ENCODE results near the gene SNCB.

Gene SNCB

GRCh38 chr5:176624938-176625337, 5.4 kb downstream of the SNCB start:
- TF ChIP-seq, protein P1, sequence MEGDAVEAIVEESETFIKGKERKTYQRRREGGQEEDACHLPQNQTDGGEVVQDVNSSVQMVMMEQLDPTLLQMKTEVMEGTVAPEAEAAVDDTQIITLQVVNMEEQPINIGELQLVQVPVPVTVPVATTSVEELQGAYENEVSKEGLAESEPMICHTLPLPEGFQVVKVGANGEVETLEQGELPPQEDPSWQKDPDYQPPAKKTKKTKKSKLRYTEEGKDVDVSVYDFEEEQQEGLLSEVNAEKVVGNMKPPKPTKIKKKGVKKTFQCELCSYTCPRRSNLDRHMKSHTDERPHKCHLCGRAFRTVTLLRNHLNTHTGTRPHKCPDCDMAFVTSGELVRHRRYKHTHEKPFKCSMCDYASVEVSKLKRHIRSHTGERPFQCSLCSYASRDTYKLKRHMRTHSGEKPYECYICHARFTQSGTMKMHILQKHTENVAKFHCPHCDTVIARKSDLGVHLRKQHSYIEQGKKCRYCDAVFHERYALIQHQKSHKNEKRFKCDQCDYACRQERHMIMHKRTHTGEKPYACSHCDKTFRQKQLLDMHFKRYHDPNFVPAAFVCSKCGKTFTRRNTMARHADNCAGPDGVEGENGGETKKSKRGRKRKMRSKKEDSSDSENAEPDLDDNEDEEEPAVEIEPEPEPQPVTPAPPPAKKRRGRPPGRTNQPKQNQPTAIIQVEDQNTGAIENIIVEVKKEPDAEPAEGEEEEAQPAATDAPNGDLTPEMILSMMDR (IDR thresholded peaks at IDR 0.05; ENCODE audit: borderline replicate concordance, insufficient read depth, low read depth, low read length), result no peak

DNA sequence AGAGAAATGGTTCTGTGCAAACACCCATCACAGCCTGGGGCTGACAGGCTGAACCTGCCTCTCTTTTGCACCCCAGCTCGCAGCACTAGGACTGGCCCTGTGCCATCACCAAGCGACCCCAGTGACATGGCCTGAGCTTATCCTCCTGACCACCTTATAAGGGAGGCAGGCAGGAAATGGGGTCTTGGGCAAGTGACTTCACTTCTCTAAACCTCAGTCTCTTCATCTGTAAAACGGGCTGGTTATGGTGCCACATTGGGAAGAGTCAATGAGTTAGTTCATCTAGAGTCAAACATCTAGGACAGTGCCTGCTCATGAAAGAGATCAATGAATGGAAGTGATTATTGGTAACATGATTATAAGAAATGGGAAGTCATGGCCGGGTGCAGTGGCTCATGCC, 6.2 kb downstream of the SNCB start:
- TF ChIP-seq, protein P1 (IDR thresholded peaks at IDR 0.05; ENCODE audit: borderline replicate concordance, insufficient read depth, low read depth, low read length), result no peak
- no peak overlapping the region for H3K4me3 ChIP-seq (ENCODE audit: low read depth, low read length)

More at GRCh38 chr5:176624938-176625337, 5.4 kb downstream of the SNCB start:
- H3K4me3 ChIP-seq (ENCODE audit: low read depth, low read length), result no peak overlapping the region

GRCh38 chr5:176621661-176622079, 8.7 kb downstream of the SNCB start:
- no peak overlapping the region for H3K4me3 ChIP-seq (ENCODE audit: low read depth, low read length)
- TF ChIP-seq, protein P1 (IDR thresholded peaks at IDR 0.05; ENCODE audit: borderline replicate concordance, insufficient read depth, low read depth, low read length), result no peak

GRCh38 chr5:176620333-176620981, 9.9 kb downstream of the SNCB start:
- H3K4me3 ChIP-seq (ENCODE audit: low read depth, low read length), result no peak overlapping the region
- TF ChIP-seq, protein P1 (IDR thresholded peaks at IDR 0.05; ENCODE audit: borderline replicate concordance, insufficient read depth, low read depth, low read length), result no peak

- no peak overlapping the region for H3K4me3 ChIP-seq (ENCODE audit: low read depth, low read length)
- TF ChIP-seq, protein P1 (IDR thresholded peaks at IDR 0.05; ENCODE audit: borderline replicate concordance, insufficient read depth, low read depth, low read length), result no peak
Measured at GRCh38 chr5:176619569-176620332, 10.6 kb downstream of the SNCB start.

- no peak overlapping the region for H3K4me3 ChIP-seq (ENCODE audit: low read depth, low read length)
- TF ChIP-seq, protein P1 (IDR thresholded peaks at IDR 0.05; ENCODE audit: borderline replicate concordance, insufficient read depth, low read depth, low read length), result peak; percentile 25; the same call in 1 of the 2 replicates
Measured at GRCh38 chr5:176619203-176619568, 11.1 kb downstream of the SNCB start.

DNA sequence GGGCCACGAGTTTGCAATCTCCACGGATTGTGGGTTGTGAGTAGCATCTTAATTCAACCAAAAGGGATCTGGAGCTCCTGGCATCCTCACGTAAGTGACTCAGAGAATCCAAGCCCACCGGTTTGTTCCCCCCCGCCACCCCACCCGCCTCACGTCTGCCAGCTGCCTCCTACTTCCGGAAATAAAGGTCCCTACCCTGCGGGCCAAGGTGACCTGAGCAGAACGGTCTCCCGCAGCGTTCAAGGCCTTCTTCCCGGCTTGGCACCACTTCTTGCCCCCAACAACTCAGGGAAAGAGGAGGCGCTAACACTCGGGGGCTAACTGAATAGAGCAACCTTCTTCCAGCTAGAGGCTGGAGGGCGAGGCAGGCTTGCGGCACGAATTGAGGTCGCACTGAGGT, 11.6 kb downstream of the SNCB start:
- no peak overlapping the region for H3K4me3 ChIP-seq (ENCODE audit: low read depth, low read length)
- TF ChIP-seq, protein P1 (IDR thresholded peaks at IDR 0.05; ENCODE audit: borderline replicate concordance, insufficient read depth, low read depth, low read length), result no peak
